Erythroblast (primary cell): ENCODE data around the gene PRKCE.

Experiments
- GATA1 ChIP-seq: IDR thresholded peaks from 2 replicates; pipeline ENCODE4 v1.6.1; 2011; ENCODE audit warnings: low read depth, mild to moderate bottlenecking, control low read depth, low read length, moderate library complexity
- POLR2A ChIP-seq: IDR thresholded peaks from 2 replicates; pipeline ENCODE4 v1.6.1; 2011; ENCODE audit warnings: mild to moderate bottlenecking, low read length

DNA sequence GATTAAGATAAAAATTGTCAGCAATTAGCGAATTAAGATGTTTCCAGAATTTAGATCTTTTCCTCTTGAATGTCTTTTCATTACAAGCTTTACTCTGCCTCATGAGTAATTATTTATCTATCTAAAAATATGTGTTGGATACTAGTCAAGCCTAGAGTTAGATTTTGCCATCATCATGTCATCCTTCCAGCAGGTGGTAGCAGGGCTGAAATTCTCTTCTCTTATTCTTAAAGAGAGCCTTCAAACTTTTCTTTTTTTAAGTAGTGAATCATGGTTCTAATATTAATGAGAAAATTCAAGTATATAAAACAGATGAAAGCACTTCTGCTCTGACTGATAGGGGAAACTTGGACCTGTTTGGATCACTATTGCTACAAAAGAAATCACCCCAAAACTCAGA, 405.1 kb downstream of the PRKCE start:
- TF ChIP-seq POLR2A (no peak), GATA1 (no peak)
